Stimulated activated CD4-positive, alpha-beta T cell treated with anti-CD3 and anti-CD28 coated beads, Interleukin-4, amount 100 ng/mL, for 24 hours (primary cell): Measurements from ENCODE around the gene TNRC6A.
A peak's percentile ranks its signal among the peaks of the same experiment; 100 is the strongest.
"Not testable (repeated sequence)": the region's sequence is repeated elsewhere in the genome, so short reads cannot be mapped to it uniquely, and the experiment has no call there.

Source experiments
- DNase-seq: peaks from one replicate; pipeline ENCODE4 v3.0.0-alpha.2; 2020

TNRC6A gene

DNA sequence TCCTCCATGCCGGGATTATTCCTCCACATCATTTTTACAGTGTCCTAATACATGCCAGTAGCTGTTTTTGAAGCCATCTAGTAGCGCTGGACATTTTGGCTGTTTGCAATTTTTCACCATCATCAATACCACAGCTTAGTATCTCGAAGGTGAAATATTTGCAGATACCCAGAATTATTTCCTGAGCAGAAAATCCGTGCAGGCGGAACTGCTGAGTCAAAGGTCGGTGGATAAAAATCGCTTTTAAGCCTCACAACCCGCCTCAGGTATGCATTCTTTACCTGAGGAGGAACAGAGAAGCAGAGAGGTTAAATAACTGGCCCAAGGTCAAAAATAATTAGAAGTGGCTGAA, 584 bp upstream of the TNRC6A start:
- DNase-seq: peak; percentile 10

DNA sequence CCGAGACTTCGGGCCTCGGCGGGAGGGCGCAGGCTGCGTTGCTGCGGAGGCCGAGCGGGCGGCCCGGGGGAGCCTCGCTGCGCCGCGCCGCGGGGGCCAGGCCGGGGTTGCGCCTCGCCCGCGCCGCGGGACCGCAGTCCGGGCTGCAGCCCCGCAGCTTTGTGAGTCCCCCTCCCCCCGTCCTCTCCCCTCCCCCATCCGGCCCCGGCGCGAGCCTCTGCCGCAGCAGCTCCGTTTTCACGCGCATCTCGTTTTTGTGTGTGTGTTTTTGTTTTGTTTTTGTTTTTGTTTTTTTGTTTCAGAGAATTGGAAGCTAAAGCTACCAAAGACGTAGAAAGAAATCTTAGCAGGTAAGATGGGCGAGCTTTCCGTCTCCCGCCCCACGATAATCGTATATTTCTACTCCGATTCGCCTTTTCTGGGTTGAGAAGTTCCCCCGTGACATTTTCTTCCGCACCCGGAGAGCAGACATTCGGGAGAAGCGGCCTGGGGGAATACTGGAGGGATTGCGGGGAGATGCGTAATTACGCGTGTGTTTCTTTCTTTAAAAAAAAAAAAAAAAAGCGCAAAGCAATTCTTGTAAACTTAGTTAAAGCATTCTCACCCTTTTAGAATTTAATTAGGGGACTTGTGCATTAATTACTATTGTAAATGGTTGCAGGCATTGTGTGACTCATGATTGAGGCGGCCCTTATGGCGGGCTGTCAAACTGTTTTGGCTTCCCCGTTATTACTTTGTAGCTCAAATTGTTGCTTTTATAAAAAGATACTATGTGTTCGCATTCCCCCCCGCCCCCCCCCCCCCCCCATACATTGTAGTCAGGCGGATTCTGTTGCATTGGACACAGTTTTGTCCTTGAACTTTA, 732 bp downstream of the TNRC6A start:
- peak; percentile 38 for DNase-seq

DNA sequence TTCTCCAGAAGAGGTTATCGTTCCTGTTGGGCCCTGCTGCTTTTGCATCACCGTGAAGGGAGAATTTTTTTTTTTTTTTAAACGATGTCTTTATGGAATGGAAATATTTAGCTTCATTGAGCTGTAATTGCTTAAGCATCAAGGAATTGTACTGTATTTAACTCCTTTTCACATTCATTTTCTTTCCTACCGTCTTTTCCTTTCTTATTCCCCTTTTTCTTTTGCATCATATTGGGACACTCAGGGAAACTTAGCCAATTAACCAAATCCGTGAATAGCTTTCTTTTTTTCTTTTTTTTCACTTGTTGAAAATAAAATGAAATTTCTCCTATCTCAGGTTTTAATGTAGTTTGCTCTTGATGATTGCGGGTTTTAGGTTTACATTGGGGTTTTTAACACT, 1.5 kb downstream of the TNRC6A start:
- DNase-seq: no peak

DNA sequence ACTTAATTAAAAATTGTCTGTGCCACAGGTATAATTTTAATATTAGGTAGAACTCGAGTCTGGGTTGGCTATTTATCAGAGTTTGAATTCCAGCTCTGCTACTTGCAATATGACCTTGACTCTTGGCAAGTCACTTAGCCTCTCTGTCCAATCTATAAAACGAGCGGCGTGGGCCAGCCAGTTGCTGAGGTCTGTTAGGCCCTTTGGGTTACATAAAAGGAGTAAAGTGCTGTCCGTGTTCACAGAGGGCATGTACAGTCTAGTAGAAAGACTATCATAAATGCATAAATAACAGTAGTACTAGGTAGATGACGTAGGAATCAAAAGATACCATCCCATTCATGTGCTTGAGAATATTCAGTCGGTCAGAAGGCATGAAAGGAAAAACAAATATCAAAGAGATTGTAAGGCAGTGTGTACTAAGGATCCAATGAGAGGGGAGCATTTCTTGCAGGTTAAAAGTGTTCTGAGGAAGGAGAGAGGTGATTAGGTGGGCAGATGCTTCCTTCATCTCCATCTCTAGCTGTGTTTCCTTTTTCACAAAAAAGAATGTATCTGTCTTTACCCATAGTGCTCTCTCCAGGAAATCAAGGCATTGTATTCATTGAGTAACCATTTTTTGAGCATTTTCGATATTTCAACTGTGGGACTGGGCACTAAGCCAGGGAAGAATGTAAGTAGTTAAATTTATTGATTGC, 2.4 kb downstream of the TNRC6A start:
- DNase-seq: no peak

DNA sequence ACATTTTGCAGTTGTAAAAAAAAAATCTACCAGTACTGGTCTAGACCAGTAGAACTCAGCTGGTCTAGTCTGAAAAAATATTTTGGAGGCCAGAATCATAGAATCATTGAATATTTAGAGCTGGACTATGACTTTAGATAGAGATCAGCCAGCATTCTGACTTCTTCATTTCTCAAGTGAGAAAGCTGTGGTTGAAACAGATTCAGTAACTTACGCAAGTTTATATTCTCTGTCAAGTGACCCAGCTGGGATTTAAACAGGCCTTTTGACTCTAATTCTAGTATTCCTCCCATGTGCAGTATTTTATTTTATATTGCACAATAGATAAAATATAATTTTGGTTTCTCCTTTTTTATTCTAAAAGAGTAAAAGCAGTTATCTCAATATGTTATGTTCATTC, 4.9 kb downstream of the TNRC6A start:
- no peak for DNase-seq

DNA sequence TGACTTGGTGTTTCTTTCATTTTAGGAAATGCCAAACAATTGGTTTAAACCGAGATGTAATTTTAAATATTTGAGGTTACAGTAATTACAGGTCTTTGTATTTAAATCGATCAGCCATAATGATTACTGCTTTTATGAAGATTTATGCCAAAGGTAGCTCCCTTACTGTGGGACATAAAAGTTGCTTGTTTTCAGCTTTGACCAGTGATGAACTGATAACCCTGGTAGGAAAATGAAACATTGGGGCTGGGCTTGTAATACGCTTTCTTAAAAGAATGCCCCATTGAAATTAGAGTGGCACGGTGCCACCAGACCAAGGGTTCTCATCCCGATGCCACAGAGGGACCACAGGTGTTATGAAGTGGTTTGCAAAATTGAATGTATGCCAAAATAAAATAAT, 7.3 kb downstream of the TNRC6A start:
- no peak for DNase-seq

- no peak for DNase-seq
Measured at GRCh38 chr16:24737391-24737871, 8.0 kb downstream of the TNRC6A start.

- no peak for DNase-seq
Measured at GRCh38 chr16:24737916-24738594, 8.6 kb downstream of the TNRC6A start.

DNA sequence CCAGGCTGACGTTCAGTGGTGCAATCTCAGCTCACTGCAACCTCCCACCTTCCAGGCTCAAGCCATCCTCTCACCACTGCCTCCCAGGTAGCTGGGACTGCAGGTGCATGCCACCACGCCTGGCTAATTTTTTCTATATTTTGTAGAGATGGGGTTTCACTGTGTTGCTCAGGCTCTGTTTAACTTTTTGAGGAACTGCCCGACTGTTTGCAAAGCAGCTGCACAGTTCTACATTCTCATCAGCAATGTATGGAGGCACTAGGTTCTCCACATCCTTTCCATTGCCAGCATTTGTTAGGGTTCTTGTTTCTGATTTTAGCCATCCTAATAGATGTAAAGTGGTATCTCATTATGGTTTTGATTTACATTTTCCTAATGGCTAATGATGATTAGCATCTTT, 9.4 kb downstream of the TNRC6A start:
- no peak for DNase-seq

DNA sequence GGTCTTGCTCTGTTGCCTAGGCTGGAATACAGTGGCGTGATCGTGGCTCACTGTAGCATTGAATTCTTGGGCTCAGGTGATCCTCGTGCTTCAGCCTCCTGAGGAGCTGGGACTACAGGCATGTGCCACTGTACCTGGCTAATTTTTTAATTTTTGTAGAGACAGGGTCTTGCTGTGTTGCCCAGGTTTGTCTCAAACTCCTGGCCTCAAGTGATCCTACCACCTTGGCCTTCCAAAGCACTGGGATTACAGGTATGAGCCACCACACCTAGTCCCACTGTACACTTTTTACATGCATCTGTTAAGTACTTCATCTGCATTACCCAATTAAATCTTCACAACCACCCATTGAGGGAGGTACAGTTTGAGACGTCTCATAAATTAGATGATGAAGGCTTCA, 12.4 kb downstream of the TNRC6A start:
- DNase-seq: no peak

DNA sequence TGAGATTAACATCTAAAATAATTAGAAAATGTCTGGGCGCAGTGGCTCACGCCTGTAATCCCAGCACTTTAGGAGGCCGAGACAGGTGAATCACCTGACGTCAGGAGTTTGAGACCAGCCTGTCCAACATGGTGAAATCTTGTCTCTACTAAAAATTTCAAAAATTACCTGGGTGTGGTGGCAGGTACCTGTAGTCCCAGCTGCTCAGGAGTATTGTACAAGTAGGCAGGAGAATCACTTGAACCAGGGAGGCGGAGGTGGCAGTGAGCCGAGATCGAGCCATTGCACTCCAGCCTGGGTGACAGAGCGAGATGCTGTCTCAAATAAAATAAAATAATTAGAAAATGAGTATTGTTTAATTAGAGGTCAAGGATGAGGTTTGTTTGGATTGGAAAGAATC, 13.2 kb downstream of the TNRC6A start:
- not testable (repeated sequence) for DNase-seq

DNA sequence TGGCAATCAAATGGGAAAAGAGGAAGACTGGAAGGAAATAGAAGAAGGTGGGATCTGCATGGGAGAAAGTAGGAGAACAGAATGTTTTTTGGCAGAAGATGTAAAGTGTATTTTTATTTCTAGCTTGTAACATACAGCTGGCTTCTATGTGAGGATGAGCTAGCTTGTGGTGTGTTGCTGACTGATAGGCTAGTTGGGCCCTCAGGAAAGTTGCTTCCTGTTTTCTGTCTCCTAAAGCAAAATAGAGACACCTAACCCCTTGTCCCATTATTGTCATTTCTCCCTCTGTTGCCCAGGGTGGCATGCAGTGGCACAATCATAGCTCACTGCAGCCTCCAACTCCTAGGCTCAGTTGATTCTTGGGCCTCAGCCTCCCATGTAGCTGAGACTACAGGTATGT, 15.9 kb downstream of the TNRC6A start:
- DNase-seq: no peak

DNA sequence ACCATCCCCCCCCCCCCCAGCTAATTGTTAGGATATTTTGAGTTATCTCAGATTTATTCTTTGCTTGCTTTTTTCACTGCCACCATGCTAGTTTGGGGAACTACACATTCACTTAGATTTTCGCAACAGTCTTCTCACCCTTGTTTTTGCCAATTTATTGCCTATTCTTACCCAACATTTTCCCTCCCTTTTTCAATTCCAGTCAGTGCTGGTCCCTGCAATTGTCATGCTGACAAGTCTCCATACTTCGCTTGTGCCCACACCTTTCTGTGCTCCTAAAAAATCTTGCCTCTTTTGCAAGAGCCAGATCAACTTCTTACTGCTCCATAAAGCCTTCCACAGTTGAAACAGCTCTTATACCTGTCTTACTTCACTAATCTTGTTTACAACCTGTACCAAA, 16.3 kb downstream of the TNRC6A start:
- no peak for DNase-seq

DNA sequence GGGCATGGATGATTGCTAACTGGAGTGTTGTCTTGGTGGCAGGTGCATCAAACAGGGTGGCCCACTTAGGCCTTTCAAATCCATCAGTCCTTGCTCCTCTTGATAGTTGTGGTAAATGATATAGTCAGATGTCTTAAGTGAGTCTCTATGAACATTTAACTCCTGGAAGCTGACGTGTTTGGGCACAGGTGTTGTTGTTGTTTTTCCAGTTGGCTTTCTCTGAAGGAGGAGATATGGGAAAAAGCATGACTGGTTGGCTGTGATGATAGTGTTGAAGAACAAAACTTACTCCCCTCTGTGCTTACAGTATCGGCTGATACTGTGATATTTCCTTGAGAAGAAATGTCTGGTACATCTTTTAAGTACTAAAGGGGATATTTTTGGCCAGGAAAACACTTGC, 18.0 kb downstream of the TNRC6A start:
- no peak for DNase-seq

- DNase-seq: peak; percentile 17
Measured at GRCh38 chr16:24748242-24748641, 18.8 kb downstream of the TNRC6A start.

DNA sequence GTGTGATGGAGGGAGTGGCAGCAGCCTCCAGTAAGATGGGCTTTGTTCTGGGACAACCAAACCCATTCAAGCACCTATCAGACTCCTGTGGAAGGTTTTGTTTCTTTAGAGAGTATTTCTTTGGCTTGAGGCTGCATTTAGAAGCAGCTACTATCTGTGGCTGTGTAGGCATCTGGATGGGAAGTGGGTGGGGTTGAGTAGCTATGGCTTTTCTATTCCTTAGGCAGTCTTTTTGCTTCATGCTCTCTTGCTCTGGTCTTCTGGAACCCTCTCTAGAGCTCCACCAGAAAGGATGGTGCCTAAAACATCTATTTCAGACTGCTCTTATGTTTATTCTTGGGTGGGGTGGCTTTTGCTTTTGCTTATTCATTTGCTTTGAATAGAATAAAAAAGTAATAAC, 19.9 kb downstream of the TNRC6A start:
- no peak for DNase-seq

DNA sequence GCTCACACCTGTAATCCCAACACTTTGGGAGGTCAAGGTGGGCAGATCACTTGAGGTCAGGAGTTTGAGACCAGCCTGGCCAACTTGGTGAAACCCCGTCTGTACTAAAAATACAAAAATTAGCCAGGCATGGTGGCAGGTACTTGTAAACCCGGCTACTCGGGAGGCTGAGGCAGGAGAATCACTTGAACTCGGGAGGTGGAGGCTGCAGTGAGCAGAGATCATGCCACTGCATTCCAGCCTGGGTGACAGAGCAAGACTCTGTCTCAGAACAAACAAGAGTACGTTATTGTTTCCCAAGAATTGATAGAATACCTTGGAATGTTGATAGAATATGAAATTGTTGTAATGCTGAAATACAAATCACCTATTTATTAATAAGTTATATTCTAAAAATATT, 20.4 kb downstream of the TNRC6A start:
- not testable (repeated sequence) for DNase-seq

GRCh38 chr16:24753000-24753399, 23.5 kb downstream of the TNRC6A start:
- DNase-seq: no peak

GRCh38 chr16:24753437-24753836, 24.0 kb downstream of the TNRC6A start:
- peak; percentile 39 for DNase-seq

DNA sequence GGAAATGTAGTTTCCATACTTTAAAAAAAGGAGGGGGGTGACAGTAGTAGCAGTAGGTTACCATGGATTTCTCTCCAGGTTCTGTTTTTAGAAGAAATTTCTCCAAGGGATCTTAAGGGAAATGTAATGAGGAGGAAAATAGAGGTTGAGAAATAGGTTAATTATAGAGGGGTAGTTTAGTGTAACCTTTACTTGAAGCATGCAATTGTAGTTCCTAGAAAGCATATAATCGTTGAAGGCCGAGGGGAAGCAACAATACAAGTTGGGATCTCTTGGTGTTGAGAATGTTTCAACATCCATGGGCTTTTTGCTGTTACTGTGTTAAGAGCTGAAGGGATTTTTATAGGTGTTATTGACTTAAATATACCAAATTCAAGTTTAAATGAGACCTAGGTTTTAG, 25.1 kb downstream of the TNRC6A start:
- DNase-seq: no peak

- no peak for DNase-seq
Measured at GRCh38 chr16:24755201-24755874, 25.9 kb downstream of the TNRC6A start.

DNA sequence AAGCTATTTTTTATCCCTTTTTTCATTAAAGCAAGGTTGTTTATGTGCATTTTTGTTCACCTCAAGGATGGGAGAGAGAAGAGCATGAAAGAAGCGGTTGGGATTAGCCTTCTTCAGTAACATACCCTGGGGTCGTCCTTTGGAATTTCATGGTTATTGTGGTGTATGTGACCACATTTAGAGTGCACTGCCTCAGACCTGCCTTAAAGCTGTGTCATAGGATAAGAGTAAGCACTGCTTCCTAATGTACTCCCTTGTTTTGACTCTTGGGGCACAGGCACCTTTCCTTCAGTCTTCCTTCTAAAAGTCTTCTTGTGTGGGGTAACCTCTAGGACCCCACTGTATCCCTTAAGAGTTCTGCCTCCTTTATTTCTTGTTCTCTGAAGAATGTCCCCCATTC, 28.9 kb downstream of the TNRC6A start:
- no peak for DNase-seq

DNA sequence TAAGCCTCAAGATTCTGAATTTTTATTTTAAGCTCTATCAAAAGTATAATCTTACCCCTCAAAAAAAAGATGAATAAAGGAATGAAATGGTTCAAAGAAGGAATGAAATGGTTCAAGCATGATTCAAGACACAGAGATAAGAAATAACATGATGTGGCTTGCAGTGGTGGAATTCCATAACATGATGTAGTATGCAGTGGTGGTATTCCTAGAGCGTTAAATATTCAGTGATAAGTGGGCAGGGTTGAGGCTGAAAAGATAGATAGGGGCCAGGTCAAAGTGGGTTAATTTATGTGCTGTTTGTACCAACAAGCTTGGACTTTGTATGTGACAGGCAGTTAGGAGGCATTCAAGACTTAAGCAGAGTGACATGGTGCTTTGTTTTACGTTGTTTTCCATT, 29.6 kb downstream of the TNRC6A start:
- no peak for DNase-seq
